ENCODE measurements around the gene ATP2C1. TPM values are rescaled to one million over a fixed set of nuclear protein-coding genes. Genes with fewer than 3 reads are reported as not detected.
"Not testable (repeated sequence)": the region's sequence is repeated elsewhere in the genome, so short reads cannot be mapped to it uniquely, and the experiment has no call there.

The ATP2C1 gene
- total RNA-seq, 1 donor from 2014 or later = 34.1 TPM

DNA sequence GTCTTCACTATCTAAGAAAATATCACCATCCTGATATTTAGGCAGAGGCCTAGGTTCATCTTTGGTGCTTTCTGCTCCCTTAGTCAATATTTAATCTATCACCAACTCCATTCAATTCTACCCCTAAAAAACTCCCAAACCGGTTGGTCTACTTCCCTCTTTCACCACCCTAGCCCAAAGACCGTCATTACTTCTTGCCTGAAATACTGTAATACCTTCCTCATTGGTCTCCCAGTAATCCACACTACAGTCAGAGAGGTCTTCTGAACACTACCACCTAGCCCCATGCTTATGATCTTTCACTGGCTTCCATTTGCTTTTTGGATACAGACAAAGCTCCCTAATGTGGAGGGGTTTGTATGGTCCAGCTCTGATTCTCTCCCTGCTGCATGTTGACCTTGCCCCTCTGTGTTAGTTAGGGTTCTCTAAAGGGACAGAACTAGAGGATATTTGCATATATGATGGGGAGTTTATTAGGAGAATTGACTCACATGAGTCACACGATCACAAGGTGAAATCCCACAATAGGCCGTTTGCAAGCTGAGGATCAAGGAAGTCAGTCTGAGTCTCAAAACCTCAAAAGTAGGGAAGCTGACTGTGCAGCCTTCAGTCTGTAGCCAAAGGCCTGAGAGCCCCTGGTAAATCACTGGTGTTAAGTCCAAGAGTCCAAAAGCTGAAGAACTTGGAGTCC, 36.4 kb upstream of the ATP2C1 start:
- DNase-seq (ENCODE audit: extremely low spot score in 2 of 2) = no peak
- Histone ChIP-seq H3K27ac (no peak overlapping the region), H3K36me3 (no peaks in the 10 kb centered on the region), H3K27me3 (no peaks in the 10 kb centered on the region), H3K4me3 (no peak overlapping the region), H3K4me1 (no peaks in the 10 kb centered on the region), H3K9me3 (no peaks in the 10 kb centered on the region)
- TF ChIP-seq POLR2AphosphoS5 (IDR thresholded peaks at IDR 0.05; ENCODE audit: insufficient read depth in 1 of 2, low read depth in 1 of 2) (no peak), POLR2A (IDR thresholded peaks at IDR 0.05) (no peak), CTCF (IDR thresholded peaks at IDR 0.05) (no peak)
- intact Hi-C loops (cut with DNase I) = no loop called here

- H3K4me1 ChIP-seq; H3K27ac ChIP-seq; H3K9me3 ChIP-seq; DNase-seq (ENCODE audit: extremely low spot score in 2 of 2); H3K27me3 ChIP-seq; intact Hi-C loops (cut with DNase I); H3K4me3 ChIP-seq; H3K36me3 ChIP-seq: not testable (repeated sequence)
Measured at GRCh38 chr3:130862130-130862529, 31.8 kb upstream of the ATP2C1 start.

- Histone ChIP-seq H3K9me3 (no peaks in the 10 kb centered on the region), H3K27ac (no peak overlapping the region), H3K4me1 (no peaks in the 10 kb centered on the region), H3K4me3 (no peak overlapping the region), H3K36me3 (no peaks in the 10 kb centered on the region), H3K27me3 (no peaks in the 10 kb centered on the region)
- DNase-seq (ENCODE audit: extremely low spot score in 2 of 2) = no peak
- TF ChIP-seq POLR2AphosphoS5 (IDR thresholded peaks at IDR 0.05; ENCODE audit: insufficient read depth in 1 of 2, low read depth in 1 of 2) = no peak
- intact Hi-C loops (cut with DNase I) = no loop called here
Measured at GRCh38 chr3:130865489-130865888, 28.4 kb upstream of the ATP2C1 start.

DNA sequence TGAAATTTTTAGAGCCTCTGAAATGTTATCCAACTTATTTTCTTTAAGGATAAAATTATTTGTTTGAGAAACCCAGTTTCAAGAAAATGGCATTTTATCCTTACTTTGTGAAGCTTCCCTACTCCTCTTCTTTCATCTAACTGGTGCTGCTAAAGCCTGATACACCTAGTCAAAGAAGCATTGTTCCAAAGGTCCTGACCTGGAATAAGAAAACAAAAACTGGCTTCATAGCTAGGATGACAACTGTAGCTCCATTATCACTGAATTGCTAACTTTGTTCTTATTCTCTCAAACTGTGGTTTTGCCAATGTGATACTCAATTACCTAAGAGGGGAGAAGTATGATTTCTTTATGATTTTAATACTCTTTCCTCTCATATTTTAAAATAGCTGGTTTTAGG, 27.6 kb upstream of the ATP2C1 start:
- Histone ChIP-seq H3K4me1 (no peaks in the 10 kb centered on the region), H3K36me3 (no peaks in the 10 kb centered on the region), H3K4me3 (no peak overlapping the region), H3K27ac (no peak overlapping the region), H3K9me3 (no peaks in the 10 kb centered on the region), H3K27me3 (no peaks in the 10 kb centered on the region)
- intact Hi-C loops (cut with DNase I) = no loop called here
- no peak for TF ChIP-seq POLR2A (IDR thresholded peaks at IDR 0.05)
- TF ChIP-seq POLR2AphosphoS5 (IDR thresholded peaks at IDR 0.05; ENCODE audit: insufficient read depth in 1 of 2, low read depth in 1 of 2) = no peak
- TF ChIP-seq CTCF (IDR thresholded peaks at IDR 0.05) = no peak
- no peak for DNase-seq (ENCODE audit: extremely low spot score in 2 of 2)

- TF ChIP-seq CTCF (IDR thresholded peaks at IDR 0.05) = no peak
- intact Hi-C loops (cut with DNase I) = no loop called here
- DNase-seq (ENCODE audit: extremely low spot score in 2 of 2) = no peak
- Histone ChIP-seq H3K27me3 (no peaks in the 10 kb centered on the region), H3K4me3 (no peak overlapping the region), H3K27ac (no peak overlapping the region), H3K36me3 (no peaks in the 10 kb centered on the region), H3K9me3 (no peaks in the 10 kb centered on the region), H3K4me1 (no peaks in the 10 kb centered on the region)
Measured at GRCh38 chr3:130870423-130870822, 23.5 kb upstream of the ATP2C1 start.

- H3K4me3 ChIP-seq = no peak overlapping the region
- no peaks in the 10 kb centered on the region for H3K27me3 ChIP-seq
- no peak for TF ChIP-seq CTCF (IDR thresholded peaks at IDR 0.05)
- no peak for TF ChIP-seq POLR2A (IDR thresholded peaks at IDR 0.05)
- no peak for TF ChIP-seq POLR2AphosphoS5 (IDR thresholded peaks at IDR 0.05; ENCODE audit: insufficient read depth in 1 of 2, low read depth in 1 of 2)
- intact Hi-C loops (cut with DNase I) = no loop called here
- no peak for DNase-seq (ENCODE audit: extremely low spot score in 2 of 2)
- no peak overlapping the region for H3K27ac ChIP-seq
- no peaks in the 10 kb centered on the region for H3K36me3 ChIP-seq
- no peaks in the 10 kb centered on the region for H3K4me1 ChIP-seq
- H3K9me3 ChIP-seq = no peaks in the 10 kb centered on the region
Measured at GRCh38 chr3:130876594-130876993, 17.3 kb upstream of the ATP2C1 start.
